ENCODE measurements around the gene ZNF23. TPM values are rescaled to one million over a fixed set of nuclear protein-coding genes. Genes with fewer than 3 reads are reported as not detected.

ZNF23 gene
- total RNA-seq, 2 donors from 2014 or later = 6.1 to 6.8 TPM

GRCh38 chr16:71421911-71422310 lies 40.1 kb downstream of the ZNF23 start:
- TF ChIP-seq, protein P1, sequence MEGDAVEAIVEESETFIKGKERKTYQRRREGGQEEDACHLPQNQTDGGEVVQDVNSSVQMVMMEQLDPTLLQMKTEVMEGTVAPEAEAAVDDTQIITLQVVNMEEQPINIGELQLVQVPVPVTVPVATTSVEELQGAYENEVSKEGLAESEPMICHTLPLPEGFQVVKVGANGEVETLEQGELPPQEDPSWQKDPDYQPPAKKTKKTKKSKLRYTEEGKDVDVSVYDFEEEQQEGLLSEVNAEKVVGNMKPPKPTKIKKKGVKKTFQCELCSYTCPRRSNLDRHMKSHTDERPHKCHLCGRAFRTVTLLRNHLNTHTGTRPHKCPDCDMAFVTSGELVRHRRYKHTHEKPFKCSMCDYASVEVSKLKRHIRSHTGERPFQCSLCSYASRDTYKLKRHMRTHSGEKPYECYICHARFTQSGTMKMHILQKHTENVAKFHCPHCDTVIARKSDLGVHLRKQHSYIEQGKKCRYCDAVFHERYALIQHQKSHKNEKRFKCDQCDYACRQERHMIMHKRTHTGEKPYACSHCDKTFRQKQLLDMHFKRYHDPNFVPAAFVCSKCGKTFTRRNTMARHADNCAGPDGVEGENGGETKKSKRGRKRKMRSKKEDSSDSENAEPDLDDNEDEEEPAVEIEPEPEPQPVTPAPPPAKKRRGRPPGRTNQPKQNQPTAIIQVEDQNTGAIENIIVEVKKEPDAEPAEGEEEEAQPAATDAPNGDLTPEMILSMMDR (IDR thresholded peaks at IDR 0.05) = no peak
- no peak for TF ChIP-seq POLR2AphosphoS5 (IDR thresholded peaks at IDR 0.05)
- no peak for TF ChIP-seq POLR2A (IDR thresholded peaks at IDR 0.05)
- H3K27ac ChIP-seq = no peak overlapping the region
- no peaks in the 10 kb centered on the region for H3K4me1 ChIP-seq (replicated peaks)
- H3K9me3 ChIP-seq = no peaks in the 10 kb centered on the region
- no peaks in the 10 kb centered on the region for H3K36me3 ChIP-seq
- no peak for DNase-seq (ENCODE audit: low spot score)
- H3K4me3 ChIP-seq = no peak overlapping the region
- WGBS = 65% methylated on average over 4 of the region's 4 CpGs
- H3K27me3 ChIP-seq (replicated peaks; ENCODE audit: insufficient read depth) = no peaks in the 10 kb centered on the region
- intact Hi-C loops (cut with DNase I) = no loop called here

DNA sequence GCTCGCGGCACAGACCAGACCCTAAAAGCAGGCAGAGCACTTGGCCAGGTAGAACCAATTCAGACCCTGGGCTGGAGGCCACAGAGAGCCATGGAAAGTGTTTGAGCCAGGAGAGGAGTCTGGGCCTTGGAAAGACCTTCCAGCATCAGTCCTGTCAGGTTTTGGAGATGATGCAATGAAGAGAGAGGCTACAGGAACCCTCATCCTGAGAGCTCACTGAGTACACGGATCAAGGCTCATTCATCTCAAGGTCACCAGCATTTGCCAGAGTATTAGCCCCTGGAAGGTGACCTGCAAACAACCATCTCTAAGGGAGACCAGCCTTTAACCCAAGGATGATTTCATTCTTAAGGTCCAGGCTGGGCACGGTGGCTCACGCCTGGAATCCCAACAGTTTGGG lies 48.0 kb downstream of the ZNF23 start:
- no peaks in the 10 kb centered on the region for H3K9me3 ChIP-seq
- H3K4me3 ChIP-seq = no peak overlapping the region
- H3K36me3 ChIP-seq = no peaks in the 10 kb centered on the region
- no peak for DNase-seq (ENCODE audit: low spot score)
- H3K27me3 ChIP-seq (replicated peaks; ENCODE audit: insufficient read depth) = peaks cover 2% of the 10 kb centered on the region
- H3K27ac ChIP-seq = no peak overlapping the region
- H3K4me1 ChIP-seq (replicated peaks) = no peaks in the 10 kb centered on the region
- 91% methylated on average over 5 of the region's 5 CpGs for WGBS
- intact Hi-C loops (cut with DNase I) = no loop called here
- TF ChIP-seq, protein P1 (IDR thresholded peaks at IDR 0.05) = no peak
- no peak for TF ChIP-seq POLR2A (IDR thresholded peaks at IDR 0.05)
- no peak for TF ChIP-seq POLR2AphosphoS5 (IDR thresholded peaks at IDR 0.05)

DNA sequence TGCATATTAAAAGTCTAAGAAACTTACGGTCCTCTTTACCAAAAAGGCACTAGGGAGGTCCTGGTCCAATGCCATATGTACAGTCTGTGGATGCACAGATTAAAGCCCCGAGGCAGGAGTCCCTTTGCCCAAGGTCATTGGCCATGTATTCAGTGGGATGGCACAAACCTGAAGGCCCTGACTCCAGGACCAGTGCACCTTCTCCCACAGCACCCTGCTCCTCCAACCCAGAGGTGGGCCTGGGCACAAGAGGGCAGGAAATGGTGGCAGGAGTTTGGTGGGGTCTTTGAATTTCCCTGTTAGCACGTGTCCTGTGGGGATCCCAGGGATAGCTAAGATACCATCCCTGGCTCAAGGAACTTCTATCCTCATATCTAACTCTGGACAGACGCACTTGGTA lies 48.7 kb downstream of the ZNF23 start:
- no peak overlapping the region for H3K27ac ChIP-seq
- intact Hi-C loops (cut with DNase I) = no loop called here
- 77% methylated on average over 4 of the region's 4 CpGs for WGBS
- no peak for DNase-seq (ENCODE audit: low spot score)
- H3K36me3 ChIP-seq = no peaks in the 10 kb centered on the region
- H3K9me3 ChIP-seq = no peaks in the 10 kb centered on the region
- H3K4me1 ChIP-seq (replicated peaks) = no peaks in the 10 kb centered on the region
- peaks cover 2% of the 10 kb centered on the region for H3K27me3 ChIP-seq (replicated peaks; ENCODE audit: insufficient read depth)
- no peak overlapping the region for H3K4me3 ChIP-seq
- TF ChIP-seq, protein P1 (IDR thresholded peaks at IDR 0.05) = no peak
- TF ChIP-seq POLR2A (IDR thresholded peaks at IDR 0.05) (no peak), POLR2AphosphoS5 (IDR thresholded peaks at IDR 0.05) (no peak)

DNA sequence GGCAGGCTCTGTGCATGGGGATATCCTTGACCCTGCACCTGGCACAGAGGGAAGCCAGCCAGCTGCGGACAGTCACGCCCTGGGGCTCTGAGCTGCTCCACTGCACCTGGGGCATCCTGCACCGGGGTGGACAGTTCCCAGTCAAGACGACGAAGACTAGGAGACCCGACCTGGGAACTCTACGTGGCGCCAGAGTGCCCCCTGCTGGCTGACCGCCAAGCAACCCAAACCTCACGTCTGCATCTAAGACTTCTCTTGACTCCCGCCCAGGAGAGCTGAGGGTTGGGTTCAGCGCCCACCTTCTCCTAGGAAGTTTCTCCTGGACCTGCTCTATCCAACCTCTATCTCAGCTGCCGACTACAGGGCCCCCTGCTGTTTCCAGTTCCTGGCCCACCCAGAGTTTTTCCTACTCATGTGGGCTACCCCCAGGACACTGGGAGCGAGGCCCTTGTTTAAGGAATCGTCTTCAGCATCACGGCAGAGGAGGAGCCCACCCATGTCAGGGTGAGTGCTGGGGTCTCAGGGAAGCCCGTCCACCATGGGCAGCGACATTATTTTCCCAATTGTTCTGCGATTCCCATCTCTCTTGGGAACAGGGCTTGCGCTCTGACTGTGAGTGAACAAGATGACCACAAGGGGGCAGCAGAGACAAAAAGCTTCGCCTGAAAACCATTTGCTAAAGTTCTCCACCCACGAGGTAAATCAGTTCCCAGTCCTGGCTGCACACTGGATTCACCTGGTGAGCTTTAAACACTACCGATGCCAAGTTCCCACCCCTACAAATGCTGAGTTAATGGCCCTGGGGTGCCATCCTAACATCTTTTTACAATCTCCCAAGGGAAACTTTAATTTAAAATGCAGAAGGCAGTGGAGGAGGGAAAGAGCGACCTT lies 49.5 kb downstream of the ZNF23 start:
- WGBS = 8% methylated on average over 24 of the region's 24 CpGs
- Histone ChIP-seq H3K27ac (no peak overlapping the region), H3K27me3 (replicated peaks; ENCODE audit: insufficient read depth) (peaks cover 2% of the 10 kb centered on the region), H3K4me3 (no peak overlapping the region), H3K36me3 (no peaks in the 10 kb centered on the region), H3K4me1 (replicated peaks) (no peaks in the 10 kb centered on the region), H3K9me3 (no peaks in the 10 kb centered on the region)
- peak; percentile 6 for TF ChIP-seq POLR2AphosphoS5 (IDR thresholded peaks at IDR 0.05)
- no peak for TF ChIP-seq POLR2A (IDR thresholded peaks at IDR 0.05)
- TF ChIP-seq, protein P1 (IDR thresholded peaks at IDR 0.05) = peak; percentile 67 to 90 (median 80)
- DNase-seq (ENCODE audit: low spot score) = peak; percentile 72
- intact Hi-C loops (cut with DNase I) = loop anchor here (1.0 kb wide), 1 partner anchor 87 kb away; no protein-coding TSS in a partner anchor

- Histone ChIP-seq H3K27ac (no peak overlapping the region), H3K4me3 (no peak overlapping the region), H3K9me3 (no peaks in the 10 kb centered on the region), H3K27me3 (replicated peaks; ENCODE audit: insufficient read depth) (peaks cover 2% of the 10 kb centered on the region), H3K4me1 (replicated peaks) (no peaks in the 10 kb centered on the region), H3K36me3 (no peaks in the 10 kb centered on the region)
- no peak for DNase-seq (ENCODE audit: low spot score)
- intact Hi-C loops (cut with DNase I) = no loop called here
- no peak for TF ChIP-seq POLR2AphosphoS5 (IDR thresholded peaks at IDR 0.05)
- TF ChIP-seq, protein P1 (IDR thresholded peaks at IDR 0.05) = no peak
- TF ChIP-seq POLR2A (IDR thresholded peaks at IDR 0.05) = no peak
- WGBS = 79% methylated on average over 5 of the region's 5 CpGs
These were observed 51.9 kb downstream of the ZNF23 start for GRCh38 chr16:71410146-71410545.

All from prostate gland (tissue), 2 donors.